ENCODE data around the gene FHL1. TPM values are rescaled to one million over a fixed set of nuclear protein-coding genes. Genes with fewer than 3 reads are reported as not detected.

FHL1 gene
- total and polyA plus RNA-seq, 4 donors = 8.8 to 20.2 (median 15.0) TPM

GRCh38 chrX:136199365-136199764 is 52.0 kb downstream of the FHL1 start (continued):
- TF ChIP-seq SP1 (IDR thresholded peaks at IDR 0.05) (no peak), ZBTB33 (IDR thresholded peaks at IDR 0.05) (no peak)

- TF ChIP-seq RAD21 (IDR thresholded peaks at IDR 0.05) (peak; percentile 73 to 80), CTCF (IDR thresholded peaks at IDR 0.05; ENCODE audit: low read depth, low read length, missing input control) (peak; percentile 39), GABPA (IDR thresholded peaks at IDR 0.05 in 1 of 2, conservative IDR thresholded peaks at IDR 0.05 in 1 of 2) (no peak)
- H3K4me1 ChIP-seq (ENCODE audit: control insufficient read depth in 4 of 4, insufficient read depth in 4 of 4, low read length in 3 of 4) = peaks cover 0 to 3% (median 2%) of the 10 kb centered on the region in 4 donors
- H3K27me3 ChIP-seq (ENCODE audit: control insufficient read depth in 4 of 4, insufficient read depth in 4 of 4, low read length in 3 of 4) = no peaks in the 10 kb centered on the region
- 24% methylated on average over 2 of the region's 2 CpGs for WGBS
- no peak for DNase-seq (ENCODE audit: low spot score)
- H3K9me3 ChIP-seq (ENCODE audit: control insufficient read depth in 4 of 4, low read length in 3 of 4) = no peaks in the 10 kb centered on the region
- no peak overlapping the region for H3K4me3 ChIP-seq (ENCODE audit: low read depth in 1 of 3, low read length in 3 of 3)
- no peaks in the 10 kb centered on the region for H3K36me3 ChIP-seq (ENCODE audit: control insufficient read depth in 4 of 4, insufficient read depth in 3 of 4, low read depth in 1 of 4, low read length in 3 of 4)
- no peak overlapping the region for H3K27ac ChIP-seq (ENCODE audit: low read depth in 1 of 2, low read length in 2 of 2)
- H3K9ac ChIP-seq (ENCODE audit: low read depth in 1 of 2, low read length in 2 of 2) = no peak overlapping the region
Observed at GRCh38 chrX:136200466-136200865, 53.1 kb downstream of the FHL1 start.

GRCh38 chrX:136201601-136202000 is 54.3 kb downstream of the FHL1 start:
- H3K9ac ChIP-seq (ENCODE audit: low read depth in 1 of 2, low read length in 2 of 2) = no peak overlapping the region
- TF ChIP-seq HNF4G (IDR thresholded peaks at IDR 0.05) (no peak), YY1 (IDR thresholded peaks at IDR 0.05) (no peak), CTCF (IDR thresholded peaks at IDR 0.05; ENCODE audit: low read depth, low read length, missing input control) (no peak), ZBTB33 (IDR thresholded peaks at IDR 0.05) (no peak), RAD21 (IDR thresholded peaks at IDR 0.05) (no peak), FOXA2 (IDR thresholded peaks at IDR 0.05) (no peak)
- no peaks in the 10 kb centered on the region for H3K27me3 ChIP-seq (ENCODE audit: control insufficient read depth in 4 of 4, insufficient read depth in 4 of 4, low read length in 3 of 4)
- H3K36me3 ChIP-seq (ENCODE audit: control insufficient read depth in 4 of 4, insufficient read depth in 3 of 4, low read depth in 1 of 4, low read length in 3 of 4) = no peaks in the 10 kb centered on the region
- H3K27ac ChIP-seq (ENCODE audit: low read depth in 1 of 2, low read length in 2 of 2) = no peak overlapping the region
- no peak overlapping the region for H3K4me3 ChIP-seq (ENCODE audit: low read depth in 1 of 3, low read length in 3 of 3)
- H3K4me1 ChIP-seq (ENCODE audit: control insufficient read depth in 4 of 4, insufficient read depth in 4 of 4, low read length in 3 of 4) = peaks cover 0 to 3% (median 2%) of the 10 kb centered on the region in 4 donors
- DNase-seq (ENCODE audit: low spot score) = no peak
- H3K9me3 ChIP-seq (ENCODE audit: control insufficient read depth in 4 of 4, low read length in 3 of 4) = no peaks in the 10 kb centered on the region
- WGBS = 94% methylated on average over 5 of the region's 5 CpGs
